Heart right ventricle (tissue), 16 donors: ENCODE results near the gene CCDC85A. TPM values are rescaled to one million over a fixed set of nuclear protein-coding genes. Genes with fewer than 3 reads are reported as not detected.

Experiments used
- ATAC-seq, 8 donors: fragments of 200-7000 bp; cut with Tn5 transposase; one replicate each; pipeline ENCODE4 v1.9.1; 2020; ENCODE audit warnings: mild to moderate bottlenecking in 8 of 8, moderate library complexity in 8 of 8, moderate number of reproducible peaks in 1 of 8
- DNase-seq, 2 donors: peaks; one replicate each; pipeline ENCODE4 v3.0.0-alpha.2; 2020
- H3K27ac ChIP-seq, 10 donors: fragments of 200-600 bp; sonication (generic) in 2 of 10; one replicate each; pipeline versions ENCODE4 v1.5.0 to v1.8.0; 2020 to 2022; ENCODE audit warnings: mild to moderate bottlenecking in 3 of 10
- H3K27me3 ChIP-seq, 7 donors: fragments of 200-600 bp; one replicate each; pipeline ENCODE4 v1.8.0; 2021 to 2022; ENCODE audit warnings: mild to moderate bottlenecking in 2 of 7
- H3K36me3 ChIP-seq, 9 donors: fragments of 200-600 bp; sonication (generic) in 1 of 9; one replicate each; pipeline versions ENCODE4 v1.5.0 to v1.8.0; 2020 to 2022; ENCODE audit warnings: mild to moderate bottlenecking in 2 of 9
- H3K4me1 ChIP-seq, 9 donors: fragments of 200-600 bp; sonication (generic) in 1 of 9; one replicate each; pipeline versions ENCODE4 v1.5.0 to v1.8.0; 2020 to 2022; ENCODE audit warnings: mild to moderate bottlenecking in 4 of 9
- H3K4me3 ChIP-seq, 10 donors: fragments of 200-600 bp; sonication (generic) in 2 of 10; one replicate each; pipeline versions ENCODE4 v1.5.0 to v1.8.0; 2020 to 2022; ENCODE audit warnings: mild to moderate bottlenecking in 7 of 10, moderate library complexity in 2 of 10
- H3K9me3 ChIP-seq, 11 donors: fragments of 200-600 bp in 10 of 11; sonication (generic) in 2 of 11; one replicate each; pipeline versions ENCODE4 v1.5.0 to v1.8.0; 2013 to 2022; ENCODE audit warnings: mild to moderate bottlenecking in 2 of 11, control low read depth in 1 of 11, moderate library complexity in 1 of 11
- CTCF ChIP-seq, 9 donors: fragments of 200-600 bp; sonication (generic) in 2 of 9; IDR thresholded peaks; one replicate each; pipeline versions ENCODE4 v1.5.0 to v1.8.0; 2021 to 2022; ENCODE audit warnings: antibody characterized with exemption in 9 of 9, mild to moderate bottlenecking in 5 of 9, moderate library complexity in 1 of 9
- WGBS, 2 donors: extraction: QIAGEN DNeasy Blood & Tissue Kit; methylation state at CpG; one replicate each; pipeline ENCODE4 v1.1.7; 2013; ENCODE audit warnings: inconsistent platforms in 1 of 2; 5-methylcytosine and 5-hydroxymethylcytosine counted together
- intact Hi-C, 10 donors: fragments of 100-400 bp; cut with DNase I; formaldehyde crosslinking; loops; one replicate each; pipeline versions ENCODE4 v1.11.1 to v1.14.2; 2022
- polyA plus RNA-seq, 2 donors: library from polyadenylated mRNA; stranded (reverse); fragments of 200-250 nt; gene quantifications; one replicate each; pipeline ENCODE4 v1.2.3, GENCODE V29; 2013
- total RNA-seq, 10 donors: library from RNA; stranded (reverse); fragmentation: NEBNext Ultra II Directional in 3 of 10; extraction: Animal tissue kit (Norgen Biotek cat#: 25700) in 3 of 10; gene quantifications; one replicate each; pipeline versions ENCODE4 v1.2.1 to v1.2.4, GENCODE V29; 2021 to 2023
- donor health status: Arrhythmogenic right ventricular cardiomyopathy.
- donor health status: ischemic (EF 13 %, LVEDD 7.1; RV severe dilation, severe dysfunction).
- donor health status: healthy with polysubstance abuse.
- donor health status: DM: no; HTN: yes; CAD: no.
- donor health status: DM: no; HTN: no; CAD: no.
- donor health status: ischemic (EF 25% LVEDD 6.9; RV normal size, moderate dysfunction).
- donor health status: ischemic (EF 25% LVEDD 5.7; RV mildly dilated, moderate dysfunction).
- donor health status: healthy.
- donor health status: DM: yes; HTN: yes; CAD: no.
- donor health status: Ischemic cardiomyopathy.
- donor health status: ischemic (EF 35%, LVEDD 5.7; RV mildly dilated, moderate dysfunction).
- donor health status: nonischemic (EF 11% LVEDD 7.7; RV severe dilation, severe dysfunction).
- donor health status: DM: yes; HTN: yes; CAD: no.
- donor health status: PGD.
- donor health status: ischemic (EF 29% LVEDD 5.4; RV normal size, mild dysfunction).
- donor health status: nonischemic (EF 23%, LVEDD 6.1; RV moderate dilation, normal function).

Gene CCDC85A
- total and polyA plus RNA-seq, 12 donors = 1.5 to 8.5 (median 3.5) TPM

GRCh38 chr2:56227811-56228210, 44.0 kb downstream of the CCDC85A start:
- DNase-seq = no peak
- no peaks in the 10 kb centered on the region for H3K9me3 ChIP-seq
- H3K36me3 ChIP-seq = no peaks in the 10 kb centered on the region
- TF ChIP-seq CTCF (IDR thresholded peaks at IDR 0.05) = no peak
- 84 to 87% methylated on average over 1 of the region's 1 CpG for WGBS, 2 donors
- intact Hi-C loops = no loop called here
- H3K4me1 ChIP-seq = no peaks in the 10 kb centered on the region
- no peaks in the 10 kb centered on the region for H3K27me3 ChIP-seq
- no peak overlapping the region for H3K27ac ChIP-seq
- no peak overlapping the region for H3K4me3 ChIP-seq
- no peak for ATAC-seq

GRCh38 chr2:56229397-56230060, 45.7 kb downstream of the CCDC85A start:
- no peak for ATAC-seq
- no peak for DNase-seq
- Histone ChIP-seq H3K27me3 (no peaks in the 10 kb centered on the region), H3K4me1 (no peaks in the 10 kb centered on the region), H3K9me3 (no peaks in the 10 kb centered on the region), H3K27ac (no peak overlapping the region), H3K36me3 (no peaks in the 10 kb centered on the region), H3K4me3 (no peak overlapping the region)
- TF ChIP-seq CTCF (IDR thresholded peaks at IDR 0.05) = no peak
- WGBS, 2 donors = 78 to 89% methylated on average over 6 of the region's 6 CpGs
- intact Hi-C loops = no loop called here

DNA sequence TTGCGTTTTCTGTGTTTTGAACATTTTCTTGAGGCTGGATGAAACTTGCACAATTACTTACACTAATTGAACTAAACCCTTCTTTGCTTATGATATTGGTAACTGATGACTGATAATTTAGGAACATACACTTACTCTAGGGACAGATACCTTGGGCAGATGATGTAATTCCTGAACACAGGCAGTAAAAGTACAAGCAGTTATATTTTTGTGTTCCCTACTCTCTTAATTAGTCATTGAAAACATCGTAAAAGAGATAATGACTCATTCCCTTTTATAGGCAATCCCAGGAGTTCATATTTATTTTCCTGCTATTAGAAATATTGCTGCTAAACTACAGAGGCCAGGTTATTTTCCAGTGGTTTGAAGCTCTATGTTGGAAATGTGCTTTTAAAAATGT, 46.4 kb downstream of the CCDC85A start:
- WGBS, 2 donors = 69 to 79% methylated on average over 2 of the region's 2 CpGs
- no peak overlapping the region for H3K27ac ChIP-seq
- DNase-seq (no peak), ATAC-seq (no peak)
- H3K4me1 ChIP-seq = no peaks in the 10 kb centered on the region
- H3K36me3 ChIP-seq = no peaks in the 10 kb centered on the region
- intact Hi-C loops = no loop called here
- no peaks in the 10 kb centered on the region for H3K9me3 ChIP-seq
- no peaks in the 10 kb centered on the region for H3K27me3 ChIP-seq
- H3K4me3 ChIP-seq = no peak overlapping the region
- no peak for TF ChIP-seq CTCF (IDR thresholded peaks at IDR 0.05)

DNA sequence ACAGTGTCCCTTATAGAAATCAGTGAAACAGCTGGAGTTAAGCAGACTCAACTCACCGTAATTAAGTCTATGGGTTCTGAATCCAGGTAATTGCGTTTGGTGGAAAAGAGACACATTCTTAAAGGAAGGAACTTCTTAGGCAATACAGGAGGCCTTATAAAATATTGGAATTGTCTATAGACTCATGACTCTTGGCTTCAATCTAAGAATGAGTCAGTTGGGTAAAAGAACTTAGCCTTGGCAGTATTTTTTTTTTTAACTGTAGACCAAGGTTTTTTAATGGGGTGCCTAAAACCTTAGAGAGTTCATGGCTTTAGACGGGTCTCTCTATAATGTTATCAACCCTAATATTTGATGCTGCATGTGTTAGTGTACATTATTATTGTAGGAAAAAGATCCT, 47.6 kb downstream of the CCDC85A start:
- intact Hi-C loops = no loop called here
- Histone ChIP-seq H3K36me3 (no peaks in the 10 kb centered on the region), H3K4me1 (no peaks in the 10 kb centered on the region), H3K27me3 (no peaks in the 10 kb centered on the region), H3K4me3 (no peak overlapping the region), H3K9me3 (no peaks in the 10 kb centered on the region), H3K27ac (no peak overlapping the region)
- DNase-seq (no peak), ATAC-seq (no peak)
- 92 to 99% methylated on average over 3 of the region's 3 CpGs for WGBS, 2 donors
- TF ChIP-seq CTCF (IDR thresholded peaks at IDR 0.05) = no peak
